IPS-20b (cell line): ENCODE measurements around the gene SYT8.

Source experiments
- H3K27ac ChIP-seq: one replicate; pipeline ENCODE4 v1.5.1; 2013; ENCODE audit warnings: low read length
- H3K27me3 ChIP-seq: 2 replicates; pipeline ENCODE4 v1.6.1; 2013; ENCODE audit warnings: mild to moderate bottlenecking, low read length, inconsistent platforms; ENCODE audit not compliant: insufficient read depth
- H3K36me3 ChIP-seq: 2 replicates; pipeline ENCODE4 v1.6.1; 2013; ENCODE audit warnings: low read depth, mild to moderate bottlenecking, inconsistent platforms, low read length, moderate library complexity; ENCODE audit not compliant: insufficient read depth
- H3K4me1 ChIP-seq: 2 replicates; pipeline ENCODE4 v1.6.1; 2013; ENCODE audit warnings: mild to moderate bottlenecking, control low read depth, inconsistent platforms, low read length, moderate library complexity; ENCODE audit not compliant: insufficient read depth
- H3K4me3 ChIP-seq: 2 replicates; pipeline ENCODE4 v1.5.1; 2013; ENCODE audit warnings: mild to moderate bottlenecking, low read length, inconsistent platforms
- H3K9ac ChIP-seq: 2 replicates; pipeline ENCODE4 v1.6.1; 2013; ENCODE audit warnings: low read depth, mild to moderate bottlenecking, inconsistent platforms, low read length, moderate library complexity
- H3K9me3 ChIP-seq: 2 replicates; pipeline ENCODE4 v1.6.1; 2013; ENCODE audit warnings: mild to moderate bottlenecking, low read depth, low read length, inconsistent platforms; ENCODE audit not compliant: insufficient read depth

SYT8 gene

GRCh38 chr11:1820463-1821325, 14.1 kb upstream of the SYT8 start:
- H3K36me3 ChIP-seq = no peaks in the 10 kb centered on the region
- no peak overlapping the region for H3K4me3 ChIP-seq
- H3K4me1 ChIP-seq = no peaks in the 10 kb centered on the region
- H3K9me3 ChIP-seq = 0 out of 2 replicates have a peak, but pooled peaks cover 4% of the 10 kb centered on the region
- H3K9ac ChIP-seq = no peak overlapping the region
- H3K27me3 ChIP-seq = no peaks in the 10 kb centered on the region
- no peak overlapping the region for H3K27ac ChIP-seq

GRCh38 chr11:1821562-1821961, 13.2 kb upstream of the SYT8 start:
- no peaks in the 10 kb centered on the region for H3K27me3 ChIP-seq
- H3K9ac ChIP-seq = no peak overlapping the region
- no peaks in the 10 kb centered on the region for H3K4me1 ChIP-seq
- no peaks in the 10 kb centered on the region for H3K36me3 ChIP-seq
- 0 out of 2 replicates have a peak, but pooled peaks cover 4% of the 10 kb centered on the region for H3K9me3 ChIP-seq
- H3K4me3 ChIP-seq = no peak overlapping the region
- H3K27ac ChIP-seq = no peak overlapping the region

DNA sequence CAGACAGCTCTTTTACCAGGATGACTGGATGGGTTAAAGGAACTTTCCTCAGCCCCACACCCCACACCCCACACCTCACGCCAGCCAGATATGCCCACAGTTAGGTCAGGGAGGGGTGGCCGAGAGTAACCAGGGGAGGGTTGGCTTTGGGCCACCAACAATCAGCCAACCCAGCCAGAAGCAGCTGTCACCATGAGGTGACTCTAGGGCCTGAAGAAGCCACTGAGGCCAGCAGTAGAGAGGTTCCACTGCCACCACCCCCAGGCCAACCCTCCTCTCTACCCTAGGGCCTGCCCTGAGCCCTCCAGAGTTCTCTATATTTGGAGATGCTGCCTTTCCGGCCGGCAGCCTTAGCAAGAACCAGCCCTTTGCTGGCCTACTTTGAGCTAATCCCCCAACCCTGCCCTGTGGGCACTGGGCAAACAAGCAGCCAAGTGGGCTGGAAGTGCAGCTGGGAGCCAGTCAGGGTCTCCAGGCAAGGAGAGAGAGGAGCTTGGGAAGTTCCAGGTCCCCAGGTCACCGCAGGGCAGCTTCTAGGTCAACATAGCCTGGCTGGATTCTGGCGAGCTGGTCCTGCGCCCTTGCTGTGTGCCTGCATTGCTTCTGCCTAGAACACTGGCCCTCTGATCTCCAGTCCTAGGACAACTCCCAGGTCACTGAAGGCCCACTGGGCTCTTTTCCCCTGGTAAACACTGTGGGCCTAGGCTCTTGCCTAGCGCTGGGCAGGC, 12.0 kb upstream of the SYT8 start:
- Histone ChIP-seq H3K27ac (no peak overlapping the region), H3K9ac (no peak overlapping the region), H3K4me1 (no peaks in the 10 kb centered on the region), H3K4me3 (no peak overlapping the region), H3K9me3 (0 out of 2 replicates have a peak, but pooled peaks cover 4% of the 10 kb centered on the region), H3K27me3 (no peaks in the 10 kb centered on the region), H3K36me3 (no peaks in the 10 kb centered on the region)

- H3K9me3 ChIP-seq = 0 out of 2 replicates have a peak, but pooled peaks cover 4% of the 10 kb centered on the region
- H3K4me1 ChIP-seq = no peaks in the 10 kb centered on the region
- H3K27ac ChIP-seq = no peak overlapping the region
- no peak overlapping the region for H3K9ac ChIP-seq
- H3K36me3 ChIP-seq = no peaks in the 10 kb centered on the region
- H3K4me3 ChIP-seq = no peak overlapping the region
- H3K27me3 ChIP-seq = no peaks in the 10 kb centered on the region
These were observed 11.2 kb upstream of the SYT8 start for GRCh38 chr11:1823376-1824220.

DNA sequence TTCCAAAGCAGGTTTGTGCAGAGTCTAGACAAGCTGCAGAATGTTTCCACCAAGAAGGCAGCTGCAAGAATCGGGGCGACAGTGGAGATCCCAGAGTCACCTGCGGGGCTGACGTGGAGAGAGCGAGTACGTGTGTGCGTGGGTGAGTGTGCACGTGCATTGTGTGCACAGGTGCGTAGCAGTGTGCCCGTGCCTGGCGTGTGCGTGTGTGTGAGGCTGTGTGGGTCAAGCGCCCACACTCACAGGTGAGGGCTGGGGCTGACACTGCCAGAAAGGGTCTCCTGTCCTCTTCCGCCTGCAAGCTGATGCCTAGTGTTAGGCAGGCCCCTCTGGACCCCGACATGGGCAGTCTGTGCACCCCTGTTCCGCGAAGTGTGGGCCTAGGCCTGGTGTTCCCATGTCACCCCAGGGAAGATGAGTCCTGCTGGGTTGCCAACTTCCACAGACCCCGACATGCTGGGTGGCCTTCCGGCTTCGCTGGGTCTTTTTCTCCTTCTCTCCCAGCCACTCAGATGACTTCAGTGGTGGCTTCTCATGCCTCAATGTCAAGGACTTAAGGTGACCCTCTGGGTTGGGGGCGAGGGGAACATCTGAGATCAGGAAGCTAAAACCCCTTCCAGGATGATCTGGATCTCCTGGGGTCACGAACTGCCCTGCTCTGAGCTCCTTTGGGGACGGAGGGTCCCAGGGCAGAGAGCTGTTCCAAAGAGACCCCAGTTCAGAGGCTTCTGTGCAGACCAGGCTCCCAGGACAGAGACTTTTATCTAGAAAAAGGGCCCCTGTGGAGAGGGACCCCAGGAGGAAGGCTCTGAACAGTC, 10.4 kb upstream of the SYT8 start:
- no peaks in the 10 kb centered on the region for H3K4me1 ChIP-seq
- no peak overlapping the region for H3K27ac ChIP-seq
- no peaks in the 10 kb centered on the region for H3K9me3 ChIP-seq
- no peak overlapping the region for H3K9ac ChIP-seq
- H3K36me3 ChIP-seq = no peaks in the 10 kb centered on the region
- no peaks in the 10 kb centered on the region for H3K27me3 ChIP-seq
- H3K4me3 ChIP-seq = no peak overlapping the region

- Histone ChIP-seq H3K9ac (no peak overlapping the region), H3K27me3 (no peaks in the 10 kb centered on the region), H3K27ac (no peak overlapping the region), H3K4me1 (no peaks in the 10 kb centered on the region), H3K36me3 (no peaks in the 10 kb centered on the region), H3K9me3 (no peaks in the 10 kb centered on the region), H3K4me3 (no peak overlapping the region)
These were observed 9.6 kb upstream of the SYT8 start for GRCh38 chr11:1825039-1825740.

DNA sequence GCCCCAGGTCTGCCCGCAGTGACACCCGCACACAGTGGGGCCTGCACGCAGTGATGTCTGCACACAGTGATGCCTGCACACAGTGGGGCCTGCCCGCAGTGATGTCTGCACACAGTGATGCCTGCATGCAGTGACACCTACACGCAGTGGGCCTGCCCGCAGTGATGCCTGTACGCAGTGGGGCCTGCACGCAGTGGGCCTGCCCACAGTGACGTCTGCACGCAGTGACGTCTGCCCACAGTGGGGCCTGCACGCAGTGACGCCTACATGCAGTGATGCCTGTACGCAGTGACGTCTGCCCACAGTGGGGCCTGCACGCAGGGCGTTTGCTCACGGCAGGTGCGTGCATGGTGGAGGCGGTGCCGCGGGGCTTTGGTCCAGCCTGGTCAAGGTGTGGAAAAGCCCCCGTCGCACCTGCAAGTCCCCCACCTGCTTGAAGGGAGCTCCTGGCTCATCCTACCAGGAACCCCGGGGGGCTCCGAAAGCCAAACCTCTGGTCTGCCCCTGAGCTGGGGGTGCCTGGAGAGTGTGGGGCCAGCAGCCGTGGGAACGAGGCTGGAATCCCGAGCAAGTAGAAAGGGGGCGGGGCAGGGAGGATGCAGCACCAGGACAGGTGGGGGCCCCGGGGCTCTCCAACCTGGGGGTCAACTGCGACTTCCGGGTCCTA, 8.9 kb upstream of the SYT8 start:
- no peak overlapping the region for H3K9ac ChIP-seq
- no peaks in the 10 kb centered on the region for H3K9me3 ChIP-seq
- no peaks in the 10 kb centered on the region for H3K4me1 ChIP-seq
- H3K27me3 ChIP-seq = no peaks in the 10 kb centered on the region
- H3K4me3 ChIP-seq = no peak overlapping the region
- no peaks in the 10 kb centered on the region for H3K36me3 ChIP-seq
- no peak overlapping the region for H3K27ac ChIP-seq

- Histone ChIP-seq H3K27me3 (peaks cover under 1% of the 10 kb centered on the region; the same call in 1 of the 2 replicates), H3K9me3 (no peaks in the 10 kb centered on the region), H3K9ac (no peak overlapping the region), H3K4me1 (no peaks in the 10 kb centered on the region), H3K4me3 (no peak overlapping the region), H3K36me3 (no peaks in the 10 kb centered on the region), H3K27ac (no peak overlapping the region)
These were observed 8.2 kb upstream of the SYT8 start for GRCh38 chr11:1826552-1827094.

DNA sequence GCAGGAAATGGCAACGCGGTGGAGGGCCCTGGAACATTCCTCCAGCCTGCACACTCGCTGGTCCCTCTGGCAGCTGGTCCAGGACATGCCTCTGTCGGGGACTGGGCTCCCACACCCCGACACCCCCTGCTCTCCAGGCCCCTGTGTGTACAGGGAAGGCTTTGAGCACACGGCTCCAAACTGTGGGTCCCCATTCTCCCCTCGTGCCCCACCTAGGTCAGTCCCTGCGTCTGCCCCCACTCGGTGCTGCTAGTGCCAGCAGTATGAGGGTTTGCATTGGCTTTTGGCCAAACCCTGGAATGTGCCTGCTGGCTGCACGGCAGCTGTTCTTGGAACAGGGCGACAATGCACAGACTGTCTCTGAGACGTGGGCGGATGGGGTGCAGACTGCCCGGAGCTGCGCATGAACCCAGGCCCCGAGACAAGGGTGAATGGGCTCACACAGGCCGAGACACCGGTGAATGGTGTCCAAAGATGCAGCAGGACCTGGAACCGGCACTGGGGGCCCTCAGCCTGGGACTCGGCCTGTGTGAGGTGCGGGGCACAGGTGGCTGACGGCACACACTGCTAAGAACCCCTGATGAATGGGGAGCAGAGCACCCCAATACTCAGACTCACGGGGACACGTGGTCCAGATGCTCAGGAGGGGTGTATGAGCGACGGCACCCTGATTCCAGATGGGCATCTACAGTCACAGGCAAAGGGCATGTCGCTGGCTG, 7.5 kb upstream of the SYT8 start:
- Histone ChIP-seq H3K4me1 (no peaks in the 10 kb centered on the region), H3K4me3 (no peak overlapping the region), H3K36me3 (no peaks in the 10 kb centered on the region), H3K27me3 (peaks cover 5% of the 10 kb centered on the region; the same call in 1 of the 2 replicates), H3K9ac (no peak overlapping the region), H3K9me3 (no peaks in the 10 kb centered on the region), H3K27ac (no peak overlapping the region)
